AG10803 (cell line): ENCODE results near the gene CYP1A1.

Source experiments
- DNase-seq: peaks from one replicate; pipeline ENCODE4 v3.0.0; 2010; ENCODE audit warnings: low read depth
- H3K4me3 ChIP-seq: 2 replicates; pipeline ENCODE4 v1.5.1; 2011; ENCODE audit warnings: mild to moderate bottlenecking, low read length, control low read depth
- CTCF ChIP-seq: conservative IDR thresholded peaks from 2 replicates; pipeline ENCODE4 v1.5.1; 2011; ENCODE audit warnings: mild to moderate bottlenecking, low read length, control low read depth, inconsistent platforms

CYP1A1 gene

GRCh38 chr15:74669627-74670026 lies 55.7 kb downstream of the CYP1A1 start:
- TF ChIP-seq CTCF: no peak
- H3K4me3 ChIP-seq: no peak overlapping the region
- no peak for DNase-seq
